ENCODE measurements around the gene SPATA12. TPM values are rescaled to one million over a fixed set of nuclear protein-coding genes. Genes with fewer than 3 reads are reported as not detected.

Gene SPATA12
- total RNA-seq, 2 experiments from 2014 or later, result not detected

- no peak overlapping the region for H3K4me3 Mint-ChIP-seq
These were observed 48.2 kb downstream of the SPATA12 start for GRCh38 chr3:57108684-57109083.

DNA sequence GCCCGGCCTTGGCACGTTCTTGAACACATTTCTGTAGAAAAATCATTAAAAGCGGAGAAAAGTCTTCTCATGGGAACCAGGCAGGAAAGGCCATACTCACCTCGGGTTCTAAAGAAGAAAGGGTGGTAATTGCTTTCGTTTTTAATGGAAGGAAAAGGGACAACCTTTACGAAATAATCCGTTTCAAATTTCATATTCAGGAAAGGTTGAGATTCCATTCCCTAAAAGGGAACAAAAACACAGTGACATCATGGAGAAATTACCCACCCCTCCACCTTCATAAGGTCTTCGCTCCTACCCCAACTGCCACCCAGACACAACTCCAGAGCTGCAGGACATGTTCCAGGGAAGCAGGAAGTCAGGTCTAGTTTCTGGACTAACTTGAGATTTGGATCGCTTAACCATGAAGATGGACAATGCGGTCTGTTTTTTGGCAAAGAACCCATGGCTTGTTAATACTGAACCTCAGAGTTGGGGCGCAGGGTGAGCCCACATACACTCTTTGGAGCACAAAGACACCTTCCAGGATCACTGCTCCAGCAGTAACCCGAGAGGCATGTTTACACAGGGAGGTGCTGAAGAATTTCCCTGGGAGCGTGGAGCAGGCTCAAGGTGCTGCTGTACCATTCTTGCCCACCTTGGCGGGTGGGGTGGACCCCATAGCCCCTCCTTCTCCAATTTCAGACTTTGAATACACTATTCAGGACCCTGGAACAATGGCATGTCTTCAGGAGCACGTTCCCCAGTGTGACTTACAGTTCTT, 49.2 kb downstream of the SPATA12 start:
- H3K4me3 Mint-ChIP-seq, result no peak overlapping the region
- H3K36me3 Mint-ChIP-seq, result no peaks in the 10 kb centered on the region
- H3K27ac Mint-ChIP-seq, result no peak overlapping the region
- no peaks in the 10 kb centered on the region for H3K27me3 Mint-ChIP-seq
- DNase-seq, result no peak
- H3K9me3 Mint-ChIP-seq, result no peaks in the 10 kb centered on the region
- no peaks in the 10 kb centered on the region for H3K4me1 Mint-ChIP-seq

More at GRCh38 chr3:57108684-57109083, 48.2 kb downstream of the SPATA12 start:
- Mint-ChIP-seq H3K36me3 (no peaks in the 10 kb centered on the region), H3K27me3 (no peaks in the 10 kb centered on the region), H3K27ac (no peak overlapping the region), H3K4me1 (no peaks in the 10 kb centered on the region), H3K9me3 (no peaks in the 10 kb centered on the region)
- no peak for DNase-seq

GRCh38 chr3:57110214-57110613, 49.8 kb downstream of the SPATA12 start:
- Mint-ChIP-seq H3K4me1 (no peaks in the 10 kb centered on the region), H3K27ac (no peak overlapping the region), H3K9me3 (no peaks in the 10 kb centered on the region), H3K36me3 (no peaks in the 10 kb centered on the region), H3K4me3 (no peak overlapping the region), H3K27me3 (no peaks in the 10 kb centered on the region)
- no peak for DNase-seq

DNA sequence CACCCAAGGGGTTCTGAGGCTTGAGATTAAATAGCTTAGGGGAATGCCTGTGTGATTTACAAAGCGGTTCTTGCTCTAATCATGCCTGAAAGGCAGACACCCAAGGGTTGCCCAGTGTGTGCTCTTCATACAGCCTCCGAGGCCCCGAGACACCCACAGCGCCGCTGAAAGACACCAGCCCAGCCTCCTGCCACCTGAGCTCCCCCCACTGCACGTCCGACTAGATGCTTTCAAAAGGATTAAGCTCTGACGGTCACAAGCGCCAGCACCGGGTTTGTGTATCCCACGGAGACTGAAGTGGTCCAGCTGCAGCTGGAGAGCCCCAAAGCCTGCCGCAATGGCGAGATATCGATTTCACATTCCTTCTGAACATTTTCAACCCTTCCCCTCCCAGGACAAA, 50.3 kb downstream of the SPATA12 start:
- Mint-ChIP-seq H3K4me3 (no peak overlapping the region), H3K27ac (no peak overlapping the region), H3K36me3 (no peaks in the 10 kb centered on the region), H3K27me3 (no peaks in the 10 kb centered on the region), H3K4me1 (no peaks in the 10 kb centered on the region), H3K9me3 (no peaks in the 10 kb centered on the region)
- DNase-seq, result no peak

GRCh38 chr3:57112206-57112605, 51.7 kb downstream of the SPATA12 start:
- Mint-ChIP-seq H3K4me1 (no peaks in the 10 kb centered on the region), H3K27ac (no peak overlapping the region), H3K36me3 (no peaks in the 10 kb centered on the region), H3K4me3 (no peak overlapping the region), H3K27me3 (no peaks in the 10 kb centered on the region), H3K9me3 (no peaks in the 10 kb centered on the region)
- DNase-seq, result no peak

GRCh38 chr3:57116501-57116900, 56.0 kb downstream of the SPATA12 start:
- no peak for DNase-seq
- no peaks in the 10 kb centered on the region for H3K9me3 Mint-ChIP-seq
- no peak overlapping the region for H3K4me3 Mint-ChIP-seq
- H3K27ac Mint-ChIP-seq, result no peak overlapping the region
- H3K36me3 Mint-ChIP-seq, result no peaks in the 10 kb centered on the region
- H3K27me3 Mint-ChIP-seq, result no peaks in the 10 kb centered on the region
- H3K4me1 Mint-ChIP-seq, result no peaks in the 10 kb centered on the region

DNA sequence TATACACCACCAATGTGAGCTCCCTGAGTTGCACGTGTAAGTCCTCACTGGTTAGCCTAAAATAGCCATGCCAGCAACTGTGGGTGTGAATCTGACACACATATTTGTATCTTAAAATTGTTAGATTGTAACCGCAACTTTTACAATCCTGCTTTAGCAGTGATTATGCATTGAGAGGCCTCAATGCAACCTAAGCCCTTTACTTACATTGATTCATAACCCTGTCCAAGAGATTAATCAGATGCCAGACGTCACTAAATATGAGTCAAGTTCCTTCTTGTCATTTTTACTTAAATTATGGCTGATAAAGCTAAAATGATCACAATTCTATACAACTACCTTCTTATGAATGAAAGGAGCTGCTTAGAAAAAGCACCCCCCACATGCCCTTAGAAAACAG, 57.8 kb downstream of the SPATA12 start:
- Mint-ChIP-seq H3K4me3 (no peak overlapping the region), H3K27ac (no peak overlapping the region), H3K9me3 (no peaks in the 10 kb centered on the region), H3K4me1 (no peaks in the 10 kb centered on the region), H3K27me3 (no peaks in the 10 kb centered on the region), H3K36me3 (no peaks in the 10 kb centered on the region)
- no peak for DNase-seq

GRCh38 chr3:57120040-57120439, 59.6 kb downstream of the SPATA12 start:
- Mint-ChIP-seq H3K27ac (no peak overlapping the region), H3K27me3 (no peaks in the 10 kb centered on the region), H3K4me3 (no peak overlapping the region), H3K36me3 (no peaks in the 10 kb centered on the region), H3K4me1 (no peaks in the 10 kb centered on the region), H3K9me3 (no peaks in the 10 kb centered on the region)
- DNase-seq, result no peak

- Mint-ChIP-seq H3K9me3 (no peaks in the 10 kb centered on the region), H3K4me1 (no peaks in the 10 kb centered on the region), H3K4me3 (no peak overlapping the region), H3K27ac (no peak overlapping the region), H3K36me3 (no peaks in the 10 kb centered on the region), H3K27me3 (no peaks in the 10 kb centered on the region)
- no peak for DNase-seq
These were observed 60.1 kb downstream of the SPATA12 start for GRCh38 chr3:57120451-57121174.

Other genes with a start within 250 kb of the SPATA12 start
- gene IL17RD, start 104.7 kb downstream of the SPATA12 start, total RNA-seq, result under 1 TPM in 1 of 2 experiments, not detected in 1; 0.04 TPM
- gene HESX1, start 139.3 kb downstream of the SPATA12 start, total RNA-seq, result under 1 TPM; 0.35 to 0.38 TPM
- 10 to 100 TPM; 36.2 to 41.2 TPM for gene APPL1, start 167.1 kb downstream of the SPATA12 start, total RNA-seq
- gene ASB14, start 232.0 kb downstream of the SPATA12 start, total RNA-seq, result not detected